CD4-positive, alpha-beta T cell treated with Interleukin-2 at 100 ng/mL for 4 hours (primary cell): ENCODE results near the gene PREX1.

Source experiments
- DNase-seq: peaks from one replicate; pipeline ENCODE4 v3.0.0-alpha.2; 2020; ENCODE audit warnings: low spot score

PREX1 gene

GRCh38 chr20:48680650-48681049 lies 147.1 kb downstream of the PREX1 start:
- no peak for DNase-seq

DNA sequence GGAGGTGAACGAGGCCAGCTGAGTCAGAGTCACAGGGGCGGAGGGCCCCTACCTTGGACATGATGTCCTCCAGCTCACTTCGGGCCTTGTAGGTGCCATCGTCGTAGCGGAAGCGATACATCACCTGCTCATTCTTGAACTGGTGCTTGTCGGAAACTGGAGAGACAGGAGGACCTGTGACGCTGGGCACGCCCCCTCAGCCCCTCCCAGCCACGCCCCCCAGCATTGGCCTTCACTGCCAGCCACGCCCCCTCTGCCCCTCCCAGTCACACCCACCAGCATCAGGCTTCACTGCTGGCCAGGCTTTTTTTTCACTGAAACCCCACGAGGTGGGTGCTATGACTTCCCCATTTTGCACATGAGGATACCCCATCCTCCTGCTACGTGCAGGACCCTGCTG lies 148.2 kb downstream of the PREX1 start:
- no peak for DNase-seq

DNA sequence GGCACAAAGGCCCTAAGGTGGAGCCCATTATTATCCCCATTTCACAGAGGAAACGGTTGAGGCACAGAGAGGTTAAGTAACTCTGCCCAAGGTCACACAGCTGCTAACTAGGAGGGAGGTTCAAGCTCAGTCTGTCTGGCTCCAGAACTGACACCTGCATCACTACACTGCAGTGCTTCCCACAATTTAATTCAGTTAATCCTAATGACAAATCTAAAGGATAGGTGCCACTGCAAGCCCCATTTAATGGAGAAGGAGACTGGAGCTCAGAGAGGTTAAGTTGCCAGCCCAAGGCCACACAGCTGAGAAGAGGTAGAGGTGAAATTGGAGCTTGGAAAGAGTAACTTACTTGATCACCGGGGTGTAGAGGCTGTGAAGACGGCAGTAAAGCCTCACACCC lies 148.8 kb downstream of the PREX1 start:
- no peak for DNase-seq

DNA sequence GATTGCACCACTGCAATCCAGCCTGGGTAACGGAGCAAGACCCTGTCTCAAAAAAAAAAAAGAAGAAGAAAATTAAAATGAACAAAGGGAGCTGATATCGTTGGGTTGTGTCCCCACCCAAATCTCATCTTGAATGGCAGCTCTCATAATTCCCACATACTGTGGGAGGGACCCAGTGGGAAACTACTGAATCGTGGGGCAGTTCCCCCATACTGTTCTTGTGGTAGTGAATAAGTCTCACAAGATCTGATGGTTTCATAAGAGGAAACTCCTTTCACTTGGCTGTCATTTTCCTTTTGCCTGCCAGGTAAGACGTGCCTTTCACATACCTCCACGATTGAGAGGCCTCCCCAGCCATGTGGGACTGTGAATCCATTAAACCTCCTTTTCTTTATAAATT lies 149.4 kb downstream of the PREX1 start:
- no peak for DNase-seq

- no peak for DNase-seq
Measured at GRCh38 chr20:48676795-48677460, 150.9 kb downstream of the PREX1 start.

- no peak for DNase-seq
Measured at GRCh38 chr20:48676125-48676524, 151.7 kb downstream of the PREX1 start.

- no peak for DNase-seq
Measured at GRCh38 chr20:48674461-48674860, 153.3 kb downstream of the PREX1 start.

DNA sequence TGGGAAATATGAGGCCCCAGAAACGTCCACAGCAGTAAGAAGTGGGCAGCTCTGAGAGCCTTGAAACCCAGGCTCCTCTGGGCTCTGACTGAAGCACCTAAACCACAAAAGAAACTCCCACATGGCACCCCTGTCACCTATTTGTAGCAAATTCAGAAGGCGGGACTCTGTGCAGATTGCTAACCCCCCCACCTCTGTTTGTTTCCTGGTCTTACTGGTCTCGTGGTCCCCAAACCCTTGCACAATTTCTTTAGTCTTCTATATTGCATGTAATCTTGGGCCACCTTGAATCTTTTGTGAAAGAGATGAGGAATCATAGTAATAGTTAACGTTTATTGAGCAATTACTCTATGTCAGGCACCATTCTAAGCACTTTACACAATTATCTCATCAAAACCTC lies 154.3 kb downstream of the PREX1 start:
- no peak for DNase-seq

DNA sequence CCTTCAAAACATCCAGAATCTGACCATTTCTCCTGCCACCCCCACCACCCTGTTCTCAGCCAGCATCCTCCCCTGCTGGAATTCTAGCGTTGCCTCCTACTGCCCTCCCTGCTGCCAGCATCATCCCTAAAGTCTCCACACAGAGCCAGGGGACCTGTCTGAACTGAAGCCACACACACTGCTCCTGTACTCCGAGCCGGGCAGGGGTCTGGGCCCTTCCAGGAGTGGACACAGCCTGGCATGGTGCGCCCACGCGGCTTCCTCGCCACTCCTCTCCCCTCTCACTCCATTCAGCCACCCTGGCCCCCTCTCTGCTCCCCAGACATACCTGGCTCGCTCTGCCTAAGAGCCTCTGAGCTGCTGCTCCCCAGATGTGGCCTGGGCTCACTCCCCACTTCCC lies 155.5 kb downstream of the PREX1 start:
- no peak for DNase-seq

DNA sequence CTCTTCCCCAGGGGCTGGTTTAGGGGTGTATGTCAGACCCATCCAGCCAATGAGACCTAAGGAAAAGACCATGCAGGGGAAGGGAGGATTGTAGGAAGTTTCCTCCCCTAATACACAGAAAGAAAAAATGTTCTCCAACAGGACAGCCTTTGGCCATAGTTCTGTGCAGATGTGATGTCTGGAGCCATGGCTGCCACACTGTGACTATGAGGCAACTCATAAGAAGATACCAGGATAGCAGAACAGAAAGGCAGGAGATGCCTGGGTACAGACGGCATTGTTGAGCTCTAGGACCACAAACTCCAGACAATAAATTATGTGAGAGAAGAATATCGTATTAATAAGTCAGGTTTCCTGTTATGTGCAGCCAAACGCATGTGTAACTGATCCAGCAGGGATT lies 156.7 kb downstream of the PREX1 start:
- no peak for DNase-seq

DNA sequence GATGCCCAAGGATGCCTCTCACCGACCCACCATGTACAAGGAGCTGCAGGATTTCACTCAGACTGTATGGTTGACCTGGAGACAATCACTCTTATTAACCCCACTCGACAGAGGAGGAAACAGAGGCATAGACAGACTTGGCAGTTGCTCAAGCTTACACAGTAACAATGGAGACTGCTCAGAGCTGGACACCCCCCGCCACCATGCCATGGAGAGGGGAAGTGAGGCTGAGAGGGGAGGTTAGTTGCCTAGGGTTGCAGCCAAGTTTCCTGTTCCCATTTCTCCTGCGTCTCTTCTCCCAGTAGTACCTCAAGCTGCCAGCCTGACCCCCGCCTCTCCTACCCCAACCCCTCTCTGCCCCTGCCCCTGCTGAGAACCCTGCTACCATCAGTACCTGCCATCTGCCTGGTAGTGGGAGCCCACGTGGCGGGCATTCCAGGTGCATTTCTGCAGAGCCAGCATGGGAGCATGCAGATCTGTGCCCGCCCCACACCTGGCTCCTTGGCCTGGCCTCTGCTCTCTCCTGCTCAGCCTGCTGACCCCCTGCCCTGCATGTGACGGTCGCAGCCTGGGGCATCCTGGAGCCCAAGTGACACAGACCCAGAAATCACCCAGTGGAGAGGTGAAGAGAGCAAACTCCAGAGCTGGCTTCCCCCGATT lies 157.7 kb downstream of the PREX1 start:
- DNase-seq = no peak

- DNase-seq = no peak
Measured at GRCh38 chr20:48668451-48668946, 159.3 kb downstream of the PREX1 start.

DNA sequence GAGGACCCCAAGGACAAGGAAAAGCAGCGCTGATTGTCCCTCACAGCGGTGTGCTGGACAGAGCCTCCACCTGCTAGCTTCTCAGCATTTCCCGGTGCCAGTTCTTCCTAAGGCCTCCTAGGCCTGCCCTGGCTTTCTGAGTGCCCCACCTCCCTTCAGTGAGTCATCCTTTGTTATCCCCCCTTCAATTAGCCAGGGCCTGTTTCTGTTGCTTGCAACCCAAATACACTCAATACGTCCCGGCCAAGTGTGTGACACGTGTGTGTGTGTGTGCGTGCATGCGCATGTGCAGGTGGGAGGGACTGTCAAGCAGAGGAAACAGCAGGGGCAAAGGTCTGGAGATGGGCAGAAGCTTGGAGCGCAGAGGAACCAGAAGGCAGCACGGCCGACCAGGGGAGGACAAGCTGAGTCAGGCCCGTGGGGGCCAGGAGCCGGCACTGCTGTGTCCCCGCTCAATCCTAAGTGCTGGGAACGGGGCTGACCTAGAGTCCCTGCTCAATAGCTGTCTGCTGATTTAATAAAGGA lies 159.8 kb downstream of the PREX1 start:
- no peak for DNase-seq

DNA sequence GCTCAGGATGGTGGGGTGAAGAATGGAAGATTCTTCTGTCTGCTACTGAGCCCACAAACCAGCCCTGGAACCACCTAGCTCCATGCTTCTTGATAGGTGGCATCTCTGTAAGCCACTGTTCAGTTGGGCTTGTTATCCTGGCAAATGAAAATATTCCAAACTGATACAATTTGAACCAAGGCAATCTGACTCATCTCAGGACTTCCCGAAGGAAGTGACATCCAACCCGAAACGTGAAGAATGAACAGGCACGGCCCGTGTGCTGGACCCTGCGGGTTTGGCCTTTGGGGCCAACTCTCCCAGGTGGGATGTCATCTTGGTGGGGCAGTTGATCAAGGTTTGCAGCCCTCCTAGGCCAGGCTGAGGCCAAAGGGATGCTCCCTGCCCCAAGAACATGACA lies 160.3 kb downstream of the PREX1 start:
- DNase-seq = no peak

DNA sequence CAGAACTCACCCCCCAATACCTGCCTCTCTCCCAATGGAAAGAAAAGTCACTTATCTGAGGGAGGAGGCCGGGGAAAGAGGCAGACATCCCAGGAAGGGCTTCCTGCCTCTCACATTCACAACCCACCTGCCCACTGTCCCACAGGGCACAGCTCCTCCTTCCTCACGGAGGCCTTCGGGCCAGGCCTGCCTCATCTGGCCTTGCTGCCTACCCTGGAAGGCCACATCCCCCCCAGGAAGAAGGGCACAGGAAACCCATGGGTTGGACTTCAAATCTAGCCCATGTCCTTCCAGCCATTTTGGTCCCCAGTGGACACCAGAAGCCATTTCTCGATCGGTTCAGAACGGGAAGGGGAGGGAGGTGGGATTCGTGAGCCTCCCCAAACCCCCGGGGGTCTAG lies 162.0 kb downstream of the PREX1 start:
- no peak for DNase-seq

DNA sequence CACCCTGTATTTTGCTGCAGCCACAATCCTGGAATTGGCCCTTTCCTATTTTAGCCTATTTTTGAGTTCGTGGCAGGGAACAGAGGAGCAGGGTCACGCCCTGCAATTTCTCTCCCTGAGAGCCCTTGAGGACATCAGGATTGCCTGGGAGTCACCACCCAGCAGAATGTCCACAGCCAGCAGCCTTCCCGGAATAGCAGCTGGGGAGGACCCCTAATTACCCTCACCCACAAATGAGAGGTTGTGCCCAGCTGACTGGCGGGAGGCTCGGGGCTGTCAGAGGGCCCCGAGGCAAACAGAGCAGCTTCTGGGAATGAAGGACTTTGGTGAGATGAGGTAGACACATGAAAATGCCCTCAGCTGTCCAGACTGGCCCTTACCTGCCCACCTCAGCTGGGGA lies 165.1 kb downstream of the PREX1 start:
- DNase-seq = no peak

DNA sequence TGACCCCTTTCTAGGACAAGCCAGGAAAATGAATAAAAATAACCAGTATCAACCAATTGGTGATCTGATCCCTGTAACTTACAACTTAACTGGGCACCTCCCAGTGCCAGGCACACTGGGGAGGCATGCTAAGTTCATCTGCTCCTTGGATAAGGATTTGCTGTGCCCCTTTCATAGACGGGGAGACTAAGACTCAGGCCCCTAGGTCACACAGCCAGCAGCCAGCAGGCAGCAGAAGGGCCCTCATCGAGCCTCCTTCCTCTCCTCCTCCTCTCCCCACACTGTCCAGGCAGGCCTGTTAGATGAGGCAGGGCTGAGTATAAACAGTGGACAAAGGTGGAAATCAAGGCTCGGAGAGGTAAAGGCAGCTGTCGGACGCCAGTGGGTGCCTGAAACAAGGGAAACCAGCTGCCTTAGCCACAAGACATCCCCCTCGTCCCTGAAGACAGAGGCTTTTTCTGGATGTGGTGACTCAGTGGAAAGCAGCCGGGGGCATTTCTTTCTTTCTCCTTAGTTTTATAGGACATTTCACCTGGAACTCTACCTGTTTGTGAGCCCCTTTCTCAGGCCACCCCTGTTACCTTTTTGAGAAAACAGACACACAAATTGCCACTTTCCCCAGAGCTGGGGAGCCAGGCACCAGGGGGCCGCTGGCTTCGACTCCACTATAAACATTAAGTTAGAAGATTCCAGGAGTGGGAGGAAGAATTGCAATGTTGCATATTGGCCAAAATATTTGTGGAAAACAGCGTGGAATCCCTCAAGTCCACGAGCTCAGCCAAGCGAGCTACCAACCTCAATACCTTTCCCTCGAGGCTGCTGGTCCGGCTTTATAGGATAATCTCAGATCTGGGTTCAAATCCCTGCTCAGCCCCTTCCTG lies 166.0 kb downstream of the PREX1 start:
- DNase-seq = no peak

GRCh38 chr20:48660788-48661187 lies 167.0 kb downstream of the PREX1 start:
- no peak for DNase-seq

DNA sequence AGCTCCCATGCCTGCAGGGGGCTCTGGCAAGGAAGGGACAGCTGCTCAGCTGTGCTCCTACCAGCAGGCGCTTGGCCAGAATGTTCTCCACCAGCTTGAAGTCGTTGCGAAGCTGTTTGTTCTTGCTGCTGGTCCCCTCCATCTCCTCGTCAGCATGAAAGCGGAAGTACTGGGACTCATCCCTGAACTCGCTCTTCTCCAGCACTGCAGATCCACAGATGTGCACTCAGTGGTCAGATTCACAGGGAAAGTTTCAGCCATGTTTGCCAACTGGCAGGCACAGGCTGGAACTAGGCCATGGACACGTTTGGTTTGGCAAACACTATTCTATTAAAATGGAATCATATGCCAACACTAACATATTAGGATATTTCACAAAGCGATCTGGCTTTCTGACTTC lies 167.9 kb downstream of the PREX1 start:
- no peak for DNase-seq

- DNase-seq = no peak
Measured at GRCh38 chr20:48658505-48658904, 169.3 kb downstream of the PREX1 start.

DNA sequence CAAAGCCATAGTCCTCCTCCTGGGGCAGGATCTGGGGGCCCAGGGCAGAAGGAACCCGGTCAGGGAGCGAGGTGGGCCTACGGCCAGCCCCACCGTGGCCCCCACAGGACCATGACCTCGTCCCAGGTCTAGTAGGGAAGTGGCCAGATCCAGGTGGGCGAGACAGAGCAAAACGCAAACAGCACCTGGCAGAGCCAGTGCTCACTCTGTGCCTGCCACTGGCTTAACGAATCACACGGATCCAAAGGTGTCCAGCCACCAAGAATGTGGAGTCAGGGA lies 169.7 kb downstream of the PREX1 start:
- no peak for DNase-seq

GRCh38 chr20:48657426-48658197 lies 170.2 kb downstream of the PREX1 start:
- DNase-seq = peak; percentile 75
